T-helper 1 cell treated with Interleukin-12 subunit alpha and Interleukin-12 subunit beta and Interleukin-4 antibody, amounts not matched to agents 30 μg/mL and 1 μg/mL, for 36 hours (primary cell): ENCODE results near the gene KLHDC3.
"Not testable (repeated sequence)": the region's sequence is repeated elsewhere in the genome, so short reads cannot be mapped to it uniquely, and the experiment has no call there.

Source experiments
- H3K27ac Mint-ChIP-seq: one replicate; pipeline ENCODE4 v1.8.0; 2021; ENCODE audit warnings: mild to moderate bottlenecking, mixed read lengths
- H3K27me3 Mint-ChIP-seq: one replicate; pipeline ENCODE4 v1.8.0; 2021; ENCODE audit warnings: low read depth, mixed read lengths
- H3K36me3 Mint-ChIP-seq: one replicate; pipeline ENCODE4 v1.8.0; 2021; ENCODE audit warnings: low read depth, mixed read lengths
- H3K4me1 Mint-ChIP-seq: one replicate; pipeline ENCODE4 v1.8.0; 2021; ENCODE audit warnings: low read depth, mixed read lengths
- H3K4me3 Mint-ChIP-seq: one replicate; pipeline ENCODE4 v1.8.0; 2021; ENCODE audit warnings: mild to moderate bottlenecking, moderate library complexity, mixed read lengths
- H3K9me3 Mint-ChIP-seq: one replicate; pipeline ENCODE4 v1.8.0; 2021; ENCODE audit warnings: mixed read lengths

Gene KLHDC3

GRCh38 chr6:43032326-43032725 is 18.3 kb downstream of the KLHDC3 start:
- no peaks in the 10 kb centered on the region for H3K9me3 Mint-ChIP-seq
- H3K4me1 Mint-ChIP-seq = no peaks in the 10 kb centered on the region
- H3K27me3 Mint-ChIP-seq = no peaks in the 10 kb centered on the region
- H3K36me3 Mint-ChIP-seq = peaks cover 40% of the 10 kb centered on the region
- no peak overlapping the region for H3K27ac Mint-ChIP-seq
- H3K4me3 Mint-ChIP-seq = no peak overlapping the region

- no peaks in the 10 kb centered on the region for H3K9me3 Mint-ChIP-seq
- peaks cover 39% of the 10 kb centered on the region for H3K36me3 Mint-ChIP-seq
- H3K27ac Mint-ChIP-seq = no peak overlapping the region
- no peaks in the 10 kb centered on the region for H3K27me3 Mint-ChIP-seq
- no peaks in the 10 kb centered on the region for H3K4me1 Mint-ChIP-seq
- no peak overlapping the region for H3K4me3 Mint-ChIP-seq
These were observed 19.6 kb downstream of the KLHDC3 start for GRCh38 chr6:43033496-43034189.

GRCh38 chr6:43034190-43034525 is 20.1 kb downstream of the KLHDC3 start:
- Mint-ChIP-seq H3K9me3 (no peaks in the 10 kb centered on the region), H3K27me3 (no peaks in the 10 kb centered on the region), H3K4me3 (no peak overlapping the region), H3K27ac (no peak overlapping the region), H3K4me1 (no peaks in the 10 kb centered on the region), H3K36me3 (peaks cover 35% of the 10 kb centered on the region)

GRCh38 chr6:43035495-43036194 is 21.6 kb downstream of the KLHDC3 start:
- Mint-ChIP-seq H3K36me3 (peaks cover 28% of the 10 kb centered on the region), H3K4me1 (no peaks in the 10 kb centered on the region), H3K27ac (no peak overlapping the region)

GRCh38 chr6:43036712-43037111 is 22.7 kb downstream of the KLHDC3 start:
- Mint-ChIP-seq H3K36me3 (peaks cover 28% of the 10 kb centered on the region), H3K4me3 (no peak overlapping the region), H3K9me3 (no peaks in the 10 kb centered on the region), H3K4me1 (no peaks in the 10 kb centered on the region), H3K27ac (no peak overlapping the region), H3K27me3 (no peaks in the 10 kb centered on the region)

More at GRCh38 chr6:43035495-43036194, 21.6 kb downstream of the KLHDC3 start:
- no peaks in the 10 kb centered on the region for H3K27me3 Mint-ChIP-seq
- H3K4me3 Mint-ChIP-seq = no peak overlapping the region
- H3K9me3 Mint-ChIP-seq = no peaks in the 10 kb centered on the region

- no peaks in the 10 kb centered on the region for H3K4me1 Mint-ChIP-seq
- no peaks in the 10 kb centered on the region for H3K27me3 Mint-ChIP-seq
- peaks cover 27% of the 10 kb centered on the region for H3K36me3 Mint-ChIP-seq
- no peaks in the 10 kb centered on the region for H3K9me3 Mint-ChIP-seq
- H3K27ac Mint-ChIP-seq = no peak overlapping the region
- H3K4me3 Mint-ChIP-seq = no peak overlapping the region
These were observed 23.1 kb downstream of the KLHDC3 start for GRCh38 chr6:43037197-43037596.

- H3K27ac Mint-ChIP-seq = no peak overlapping the region
- H3K27me3 Mint-ChIP-seq = no peaks in the 10 kb centered on the region
- H3K9me3 Mint-ChIP-seq = no peaks in the 10 kb centered on the region
- H3K4me1 Mint-ChIP-seq = no peaks in the 10 kb centered on the region
- H3K36me3 Mint-ChIP-seq = peaks cover 28% of the 10 kb centered on the region
- H3K4me3 Mint-ChIP-seq = no peak overlapping the region
These were observed 23.7 kb downstream of the KLHDC3 start for GRCh38 chr6:43037706-43038105.

- no peaks in the 10 kb centered on the region for H3K4me1 Mint-ChIP-seq
- H3K9me3 Mint-ChIP-seq = no peaks in the 10 kb centered on the region
- H3K36me3 Mint-ChIP-seq = peaks cover 25% of the 10 kb centered on the region
- H3K27me3 Mint-ChIP-seq = no peaks in the 10 kb centered on the region
- no peak overlapping the region for H3K27ac Mint-ChIP-seq
- no peak overlapping the region for H3K4me3 Mint-ChIP-seq
These were observed 24.7 kb downstream of the KLHDC3 start for GRCh38 chr6:43038727-43039126.

- H3K4me1 Mint-ChIP-seq = no peaks in the 10 kb centered on the region
- H3K4me3 Mint-ChIP-seq = no peak overlapping the region
- H3K27ac Mint-ChIP-seq = no peak overlapping the region
- H3K36me3 Mint-ChIP-seq = peaks cover 21% of the 10 kb centered on the region
- no peaks in the 10 kb centered on the region for H3K9me3 Mint-ChIP-seq
- no peaks in the 10 kb centered on the region for H3K27me3 Mint-ChIP-seq
These were observed 26.7 kb downstream of the KLHDC3 start for GRCh38 chr6:43040542-43041257.

- H3K4me3 Mint-ChIP-seq, H3K27ac Mint-ChIP-seq, H3K9me3 Mint-ChIP-seq, H3K27me3 Mint-ChIP-seq, H3K4me1 Mint-ChIP-seq: not testable (repeated sequence)
- peaks cover 19% of the 10 kb centered on the region for H3K36me3 Mint-ChIP-seq
These were observed 27.4 kb downstream of the KLHDC3 start for GRCh38 chr6:43041475-43041874.

GRCh38 chr6:43043310-43043709 is 29.3 kb downstream of the KLHDC3 start:
- Mint-ChIP-seq H3K27me3 (no peaks in the 10 kb centered on the region), H3K27ac (no peak overlapping the region), H3K4me1 (peaks cover 1% of the 10 kb centered on the region), H3K4me3 (no peak overlapping the region), H3K9me3 (no peaks in the 10 kb centered on the region), H3K36me3 (peaks cover 13% of the 10 kb centered on the region)

GRCh38 chr6:43045371-43045930 is 31.4 kb downstream of the KLHDC3 start:
- peaks cover 21% of the 10 kb centered on the region for H3K36me3 Mint-ChIP-seq
- H3K4me3 Mint-ChIP-seq = no peak overlapping the region
- H3K27me3 Mint-ChIP-seq = no peaks in the 10 kb centered on the region
- H3K9me3 Mint-ChIP-seq = no peaks in the 10 kb centered on the region
- H3K4me1 Mint-ChIP-seq = peaks cover 4% of the 10 kb centered on the region
- H3K27ac Mint-ChIP-seq = no peak overlapping the region

- H3K27ac Mint-ChIP-seq = no peak overlapping the region
- no peaks in the 10 kb centered on the region for H3K9me3 Mint-ChIP-seq
- H3K27me3 Mint-ChIP-seq = no peaks in the 10 kb centered on the region
- H3K36me3 Mint-ChIP-seq = peaks cover 21% of the 10 kb centered on the region
- H3K4me1 Mint-ChIP-seq = peaks cover 17% of the 10 kb centered on the region
- H3K4me3 Mint-ChIP-seq = no peak overlapping the region
These were observed 33.9 kb downstream of the KLHDC3 start for GRCh38 chr6:43047998-43048397.

GRCh38 chr6:43050981-43051380 is 36.9 kb downstream of the KLHDC3 start:
- Mint-ChIP-seq H3K4me3 (no peak overlapping the region), H3K4me1 (peaks cover 25% of the 10 kb centered on the region), H3K36me3 (peaks cover 28% of the 10 kb centered on the region), H3K27me3 (no peaks in the 10 kb centered on the region), H3K27ac (no peak overlapping the region), H3K9me3 (no peaks in the 10 kb centered on the region)
